CD4-positive, alpha-beta T cell (primary cell): Measurements from ENCODE around the gene ANKLE1. TPM values are rescaled to one million over a fixed set of nuclear protein-coding genes. Genes with fewer than 3 reads are reported as not detected.

Experiments
- ATAC-seq: fragments of 200-7000 bp; cut with Tn5 transposase; one replicate; pipeline ENCODE4 v1.10.0; 2022; ENCODE audit warnings: mild to moderate bottlenecking; ENCODE audit not compliant: poor library complexity
- CTCF ChIA-PET: fragments of 350-600 bp; sonication (Branson Sonifier 250); formaldehyde crosslinking; loops from one replicate; lab custom pipeline; 2021; ENCODE audit warnings: antibody characterized with exemption, inconsistent platforms; lab: Charles Lee
- POLR2A ChIA-PET: fragments of 350-600 bp; sonication (Branson Sonifier 250); formaldehyde crosslinking; loops from one replicate; lab custom pipeline; 2021; ENCODE audit warnings: antibody characterized with exemption, inconsistent platforms; lab: Charles Lee
- DNase-seq, 14 experiments: peaks; one replicate each; pipeline ENCODE4 v3.0.0-alpha.2; 2013 to 2020; ENCODE audit warnings: mixed read lengths in 2 of 14
- H3K27ac ChIP-seq, 2 donors: one replicate each; pipeline versions ENCODE4 v1.5.1 to v1.7.0; 2013; ENCODE audit warnings: low read length in 2 of 2, low read depth in 1 of 2, mild to moderate bottlenecking in 1 of 2
- H3K27me3 ChIP-seq, 2 experiments: 1 replicate in 1 of 2; 2 replicates in 1 of 2; pipeline versions ENCODE4 v1.6.1 to v1.7.0; 2013; ENCODE audit warnings: low read length in 2 of 2, control low read depth in 1 of 2, mild to moderate bottlenecking in 1 of 2, moderate library complexity in 1 of 2; ENCODE audit not compliant: insufficient read depth in 2 of 2, control insufficient read depth in 1 of 2
- H3K36me3 ChIP-seq: one replicate; pipeline ENCODE4 v1.6.1; 2013; ENCODE audit warnings: low read length, control low read depth; ENCODE audit not compliant: insufficient read depth
- H3K4me1 ChIP-seq: one replicate; pipeline ENCODE4 v1.6.1; 2013; ENCODE audit warnings: low read length, control low read depth; ENCODE audit not compliant: insufficient read depth
- H3K4me3 ChIP-seq: one replicate; pipeline ENCODE4 v1.5.1; 2013; ENCODE audit warnings: mild to moderate bottlenecking, low read length, moderate library complexity
- H3K9me3 ChIP-seq, 2 experiments: 1 replicate in 1 of 2; 2 replicates in 1 of 2; pipeline versions ENCODE4 v1.6.1 to v1.7.0; 2013; ENCODE audit warnings: low read length in 2 of 2, mild to moderate bottlenecking in 2 of 2, control low read depth in 1 of 2, moderate library complexity in 1 of 2; ENCODE audit not compliant: control insufficient read depth in 1 of 2, insufficient read depth in 1 of 2
- H3K27ac Mint-ChIP-seq: one replicate; pipeline ENCODE4 v1.8.0; 2020; ENCODE audit warnings: mixed read lengths
- H3K27me3 Mint-ChIP-seq: one replicate; pipeline ENCODE4 v1.8.0; 2021; ENCODE audit warnings: mixed read lengths
- H3K36me3 Mint-ChIP-seq: one replicate; pipeline ENCODE4 v1.8.0; 2021; ENCODE audit warnings: low read depth, mixed read lengths
- H3K4me1 Mint-ChIP-seq: one replicate; pipeline ENCODE4 v1.8.0; 2021; ENCODE audit warnings: low read depth, mixed read lengths
- H3K4me3 Mint-ChIP-seq: one replicate; pipeline ENCODE4 v1.8.0; 2020; ENCODE audit warnings: mild to moderate bottlenecking, mixed read lengths
- H3K9me3 Mint-ChIP-seq: one replicate; pipeline ENCODE4 v1.8.0; 2020; ENCODE audit warnings: mixed read lengths
- intact Hi-C, 2 experiments: fragments of 100-400 bp; cut with DNase I in 1 of 2; cut with micrococcal nuclease in 1 of 2; formaldehyde crosslinking; loops; one replicate each; pipeline versions ENCODE4 v1.15.1 to v1.9.0; 2023 to 2025; cut with DNase I, micrococcal nuclease
- polyA plus RNA-seq, 2 donors: library from polyadenylated mRNA; unstranded; fragments of 120-200 nt; gene quantifications; one replicate each; pipeline ENCODE4 v1.2.1, GENCODE V29; 2013
- total RNA-seq, 174 experiments: library from RNA in 2 of 174; stranded (reverse) in 2 of 174; gene quantifications; one replicate each; pipeline ENCODE4 v1.2.3 and lab custom pipeline; 2021 to 2026
- TF ChIP-seq, protein P1 (sequence below): fragments of 200-600 bp; IDR thresholded peaks from one replicate; pipeline ENCODE4 v1.8.0; 2022; ENCODE audit warnings: antibody characterized with exemption, mild to moderate bottlenecking

ANKLE1 gene, protein sequence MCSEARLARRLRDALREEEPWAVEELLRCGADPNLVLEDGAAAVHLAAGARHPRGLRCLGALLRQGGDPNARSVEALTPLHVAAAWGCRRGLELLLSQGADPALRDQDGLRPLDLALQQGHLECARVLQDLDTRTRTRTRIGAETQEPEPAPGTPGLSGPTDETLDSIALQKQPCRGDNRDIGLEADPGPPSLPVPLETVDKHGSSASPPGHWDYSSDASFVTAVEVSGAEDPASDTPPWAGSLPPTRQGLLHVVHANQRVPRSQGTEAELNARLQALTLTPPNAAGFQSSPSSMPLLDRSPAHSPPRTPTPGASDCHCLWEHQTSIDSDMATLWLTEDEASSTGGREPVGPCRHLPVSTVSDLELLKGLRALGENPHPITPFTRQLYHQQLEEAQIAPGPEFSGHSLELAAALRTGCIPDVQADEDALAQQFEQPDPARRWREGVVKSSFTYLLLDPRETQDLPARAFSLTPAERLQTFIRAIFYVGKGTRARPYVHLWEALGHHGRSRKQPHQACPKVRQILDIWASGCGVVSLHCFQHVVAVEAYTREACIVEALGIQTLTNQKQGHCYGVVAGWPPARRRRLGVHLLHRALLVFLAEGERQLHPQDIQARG
- total RNA-seq (1 to 10 TPM in 1 of 2 experiments, under 1 TPM in 1; 0.85 to 1.9 TPM), total RNA-seq (lab: John Stamatoyannopoulos, UW) (0.15 to 40.9 (median 2.5) reads per million in 172 experiments)
- polyA plus RNA-seq (2013, experiment 1 of 2): 0.67 TPM
- 1.1 TPM for polyA plus RNA-seq (2013, experiment 2 of 2)

DNA sequence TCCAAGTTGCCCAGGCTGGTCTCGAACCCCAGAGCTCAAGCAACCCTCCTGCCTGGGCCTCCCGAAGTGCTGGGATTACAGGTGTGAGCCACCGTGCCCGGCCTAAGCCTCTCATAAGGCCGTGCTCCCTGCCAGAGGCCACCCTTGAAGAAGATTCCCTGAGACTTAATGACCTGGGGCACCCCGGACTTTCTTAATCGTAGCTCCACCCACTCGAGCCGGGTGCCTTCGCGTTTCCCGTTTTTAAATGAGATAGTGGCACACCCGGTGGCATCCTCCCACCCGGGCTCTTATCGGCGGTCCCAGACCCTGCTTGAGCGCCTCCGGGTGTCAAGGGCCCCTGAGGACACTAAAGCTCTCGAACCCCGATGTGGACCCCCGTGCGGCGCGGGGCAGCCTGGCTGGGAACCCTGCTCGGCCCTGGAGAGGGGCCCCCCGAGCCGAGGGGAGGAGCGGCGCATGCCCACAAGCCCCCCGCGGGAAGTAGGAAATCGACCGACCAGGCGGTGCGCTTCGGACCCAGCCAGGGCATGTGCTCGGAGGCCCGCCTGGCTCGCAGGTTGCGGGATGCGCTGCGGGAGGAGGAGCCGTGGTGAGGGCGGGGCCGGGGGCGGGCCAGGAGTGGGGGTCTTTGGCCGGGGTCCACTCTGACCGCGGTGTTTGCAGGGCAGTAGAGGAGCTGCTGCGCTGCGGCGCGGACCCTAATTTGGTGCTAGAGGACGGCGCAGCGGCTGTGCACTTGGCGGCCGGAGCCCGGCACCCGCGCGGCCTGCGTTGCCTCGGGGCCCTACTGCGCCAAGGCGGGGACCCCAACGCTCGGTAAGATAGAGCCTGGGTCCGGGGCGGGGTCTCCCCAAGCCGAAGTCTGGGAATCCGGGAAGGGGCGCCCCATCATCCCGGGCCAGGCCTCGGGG is at the start of gene ANKLE1:
TSS of gene ANKLE1 (plus strand) at position 511 of the 914 bp plus-strand sequence. CDS start at position 531, 20 bp downstream.
- POLR2A ChIA-PET: interaction anchor here (0.8 to 1.7 kb wide), 4 partner anchors 15 to 66 kb away, joined by 3 to 4 read pairs (median 4); partner anchors contain the start of genes BABAM1 and USE1
- peak within 1 kb of the TSS; percentile 51 for H3K4me3 ChIP-seq
- Mint-ChIP-seq H3K36me3 (peaks cover 11% of the 10 kb centered on the region), H3K27me3 (peaks cover 11% of the 10 kb centered on the region), H3K27ac (no peak within 1 kb of the TSS), H3K4me1 (peaks cover 10% of the 10 kb centered on the region), H3K4me3 (peak within 1 kb of the TSS; percentile 63), H3K9me3 (no peaks in the 10 kb centered on the region)
- ATAC-seq (no peak), DNase-seq (peak in 7 of 14 experiments; percentile 19 to 62 (median 45))
- intact Hi-C loops: loop anchor here (1.0 to 2.0 kb wide), 5 partner anchors 21 to 510 kb away; no protein-coding TSS in a partner anchor
- no peaks in the 10 kb centered on the region for H3K9me3 ChIP-seq
- TF ChIP-seq, protein P1, sequence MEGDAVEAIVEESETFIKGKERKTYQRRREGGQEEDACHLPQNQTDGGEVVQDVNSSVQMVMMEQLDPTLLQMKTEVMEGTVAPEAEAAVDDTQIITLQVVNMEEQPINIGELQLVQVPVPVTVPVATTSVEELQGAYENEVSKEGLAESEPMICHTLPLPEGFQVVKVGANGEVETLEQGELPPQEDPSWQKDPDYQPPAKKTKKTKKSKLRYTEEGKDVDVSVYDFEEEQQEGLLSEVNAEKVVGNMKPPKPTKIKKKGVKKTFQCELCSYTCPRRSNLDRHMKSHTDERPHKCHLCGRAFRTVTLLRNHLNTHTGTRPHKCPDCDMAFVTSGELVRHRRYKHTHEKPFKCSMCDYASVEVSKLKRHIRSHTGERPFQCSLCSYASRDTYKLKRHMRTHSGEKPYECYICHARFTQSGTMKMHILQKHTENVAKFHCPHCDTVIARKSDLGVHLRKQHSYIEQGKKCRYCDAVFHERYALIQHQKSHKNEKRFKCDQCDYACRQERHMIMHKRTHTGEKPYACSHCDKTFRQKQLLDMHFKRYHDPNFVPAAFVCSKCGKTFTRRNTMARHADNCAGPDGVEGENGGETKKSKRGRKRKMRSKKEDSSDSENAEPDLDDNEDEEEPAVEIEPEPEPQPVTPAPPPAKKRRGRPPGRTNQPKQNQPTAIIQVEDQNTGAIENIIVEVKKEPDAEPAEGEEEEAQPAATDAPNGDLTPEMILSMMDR: no peak
- peaks cover 0 to 5% of the 10 kb centered on the region in 2 experiments for H3K27me3 ChIP-seq
- CTCF ChIA-PET: interaction anchor here (0.7 to 3.5 kb wide), 7 partner anchors 11 to 944 kb away, joined by 3 to 21 read pairs (median 4); partner anchors contain the start of gene MRPL34
- H3K4me1 ChIP-seq: peaks cover 20% of the 10 kb centered on the region
- peaks cover 17% of the 10 kb centered on the region for H3K36me3 ChIP-seq
- H3K27ac ChIP-seq: no peak within 1 kb of the TSS

DNA sequence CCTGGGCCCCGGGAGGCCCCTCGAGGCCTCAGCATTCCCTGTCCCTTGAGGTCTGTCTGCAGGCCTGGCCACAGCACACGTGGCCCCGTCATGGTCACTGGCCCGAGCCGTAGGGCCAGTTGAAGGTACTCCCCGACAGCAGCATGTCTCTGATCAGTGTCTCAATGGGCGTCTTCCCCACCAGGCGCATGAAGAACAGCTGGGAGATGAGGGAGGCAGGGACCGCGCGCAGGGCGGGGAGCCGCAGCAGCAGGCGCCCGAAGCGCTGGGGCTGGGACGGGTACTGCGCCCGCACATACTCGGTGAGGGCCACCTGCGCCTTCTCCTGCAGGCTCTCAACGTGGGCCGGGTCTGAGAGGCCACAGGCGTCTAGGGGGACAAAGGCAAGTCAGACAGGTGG is 49.4 kb upstream of the ANKLE1 start:
- H3K4me3 ChIP-seq: no peak overlapping the region
- H3K9me3 ChIP-seq: no peaks in the 10 kb centered on the region
- H3K4me1 ChIP-seq: peaks cover 29% of the 10 kb centered on the region
- Mint-ChIP-seq H3K4me1 (peaks cover 6% of the 10 kb centered on the region), H3K4me3 (peak overlapping the region; percentile 15), H3K9me3 (no peaks in the 10 kb centered on the region), H3K27ac (no peak overlapping the region), H3K36me3 (no peaks in the 10 kb centered on the region), H3K27me3 (no peaks in the 10 kb centered on the region)
- TF ChIP-seq, protein P1: no peak
- ATAC-seq (no peak), DNase-seq (no peak)
- ChIA-PET POLR2A (no interaction called here), CTCF (no interaction called here)
- no peaks in the 10 kb centered on the region for H3K36me3 ChIP-seq
- no peak overlapping the region for H3K27ac ChIP-seq
- intact Hi-C loops: loop anchor here in 1 of 2 experiments (2.0 kb wide), 1 partner anchor 165 kb away; no protein-coding TSS in a partner anchor
- H3K27me3 ChIP-seq: no peaks in the 10 kb centered on the region
